HG03575 (cell line): ENCODE data around the gene ANKRD44.
A peak's percentile ranks its signal among the peaks of the same experiment; 100 is the strongest.

Experiments
- ATAC-seq: cut with Tn5 transposase; IDR thresholded peaks from one replicate; pipeline ENCODE4 v1.9.1; 2021; ENCODE audit not compliant: unreplicated experiment, insufficient number of reproducible peaks, low FRiP score; ENCODE audit errors: extremely low read depth

The ANKRD44 gene

DNA sequence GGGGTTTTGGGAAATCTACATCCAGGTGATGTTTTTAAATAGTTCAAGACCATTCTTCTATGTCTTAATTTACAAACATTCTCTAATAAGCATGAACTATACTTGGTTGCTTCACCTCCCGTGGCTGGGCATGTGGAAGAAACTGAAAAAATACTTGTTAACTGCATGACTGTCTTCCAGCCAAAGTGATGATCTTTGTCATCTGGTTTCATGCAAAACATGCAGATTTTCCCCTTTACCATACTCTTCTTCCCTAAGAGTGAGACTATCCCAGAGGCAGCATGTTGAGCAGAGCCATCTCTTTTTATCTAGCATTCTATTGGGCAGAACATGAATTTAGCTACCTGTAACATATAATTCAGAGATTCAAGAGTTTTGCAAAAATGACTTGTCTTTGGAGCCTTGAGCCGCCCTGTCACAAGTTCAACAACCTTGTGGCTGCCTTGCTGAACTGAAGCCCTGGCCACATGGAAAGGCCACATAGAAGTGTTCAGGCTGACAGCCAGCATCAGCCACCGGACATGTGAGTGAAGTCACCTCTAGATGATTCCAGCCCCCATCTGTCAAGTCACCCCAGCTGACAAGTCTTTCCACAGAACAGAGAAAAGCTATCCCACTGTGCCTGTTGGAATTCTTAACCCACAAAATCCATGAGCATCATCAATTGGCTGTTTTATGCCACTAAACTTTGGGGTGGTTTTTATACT lies 142.8 kb downstream of the ANKRD44 start:
- ATAC-seq: no peak

DNA sequence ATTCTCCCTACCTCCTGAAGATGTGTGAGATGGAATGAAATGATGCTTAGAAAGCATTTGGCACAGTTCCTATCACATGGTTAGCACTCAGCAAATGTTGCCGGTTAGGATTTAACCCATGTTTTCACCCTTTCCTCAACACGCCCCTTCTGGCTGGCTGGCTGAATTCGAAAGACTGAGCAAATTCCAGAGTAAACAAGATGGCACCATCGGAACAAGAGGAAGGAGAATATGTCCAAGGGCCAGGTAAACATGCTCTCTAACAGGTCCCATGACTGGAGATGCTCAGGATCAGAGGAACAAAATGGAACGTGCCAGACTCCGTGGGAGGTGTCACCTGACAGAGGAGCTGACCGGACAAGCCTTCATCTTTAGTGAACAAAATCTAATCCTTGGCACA lies 145.6 kb downstream of the ANKRD44 start:
- ATAC-seq: no peak

DNA sequence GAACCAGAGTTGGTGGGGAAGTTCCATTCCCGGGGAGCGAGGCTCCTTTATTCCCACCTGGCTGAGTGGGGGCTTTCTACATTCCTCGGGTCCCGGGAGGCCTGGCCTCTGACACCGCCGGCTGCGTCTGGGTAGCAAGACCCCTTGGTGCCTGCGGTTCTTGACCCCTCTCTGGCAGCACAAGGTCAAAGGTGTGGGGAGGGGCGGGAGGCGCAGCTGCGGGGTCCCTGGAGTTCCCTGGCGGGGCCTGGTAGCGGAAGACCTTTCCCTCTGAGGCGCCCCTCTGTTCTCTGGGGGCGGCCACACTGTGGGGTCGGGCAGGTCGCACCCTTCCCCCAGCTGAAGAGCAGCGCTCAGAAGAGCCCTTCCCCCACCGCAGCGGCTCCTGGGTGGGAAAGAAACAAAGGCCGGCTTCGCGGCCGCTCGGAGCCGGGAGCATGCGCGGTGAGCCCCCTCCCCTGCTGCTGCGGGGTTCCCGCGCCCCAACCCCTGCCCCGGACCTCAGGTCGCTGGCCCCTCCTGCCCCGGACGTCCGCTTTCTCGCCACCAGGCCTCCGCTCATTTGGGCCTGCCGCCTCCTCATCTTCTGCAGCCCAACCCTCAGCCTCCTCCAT lies 146.3 kb downstream of the ANKRD44 start:
- no peak for ATAC-seq

DNA sequence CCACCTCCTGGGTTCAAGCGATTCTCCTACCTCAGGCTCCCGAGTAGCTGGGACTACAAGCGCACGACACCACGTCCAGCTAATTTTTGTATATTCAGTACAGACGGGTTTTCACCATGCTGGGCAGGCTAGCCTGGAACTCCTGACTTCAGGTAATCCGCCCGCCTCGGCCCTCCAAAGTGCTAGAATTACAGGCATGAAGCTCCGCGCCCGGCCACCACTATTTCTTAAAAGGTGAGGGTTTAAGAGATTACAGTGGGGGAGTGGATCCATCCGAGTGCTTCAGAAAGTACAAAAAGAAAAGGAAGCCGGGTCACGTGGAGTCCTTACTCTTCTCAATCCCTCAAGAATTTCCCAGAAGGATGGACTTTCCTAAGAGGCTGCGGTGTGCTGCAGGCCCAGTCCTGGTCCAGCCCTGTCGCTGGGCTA lies 146.9 kb downstream of the ANKRD44 start:
- ATAC-seq: no peak

DNA sequence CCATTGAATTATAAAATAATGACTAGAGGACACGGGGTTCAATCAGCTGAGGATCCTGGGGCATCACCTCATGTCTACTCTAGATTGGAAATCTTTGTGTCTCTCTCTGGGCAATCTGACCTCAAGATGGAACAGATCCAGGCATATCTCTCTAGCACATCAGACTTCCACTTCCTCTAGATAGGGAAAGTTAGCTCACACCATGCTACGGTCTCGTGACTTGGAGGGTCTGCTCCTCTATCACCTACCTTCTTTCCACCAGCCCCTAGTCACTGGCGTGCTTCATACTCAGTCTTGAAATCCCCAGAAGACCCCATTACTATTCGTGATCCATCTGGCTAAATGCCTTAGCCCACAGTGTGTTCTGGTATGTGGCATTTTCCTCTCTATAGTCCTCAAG lies 148.8 kb downstream of the ANKRD44 start:
- no peak for ATAC-seq

DNA sequence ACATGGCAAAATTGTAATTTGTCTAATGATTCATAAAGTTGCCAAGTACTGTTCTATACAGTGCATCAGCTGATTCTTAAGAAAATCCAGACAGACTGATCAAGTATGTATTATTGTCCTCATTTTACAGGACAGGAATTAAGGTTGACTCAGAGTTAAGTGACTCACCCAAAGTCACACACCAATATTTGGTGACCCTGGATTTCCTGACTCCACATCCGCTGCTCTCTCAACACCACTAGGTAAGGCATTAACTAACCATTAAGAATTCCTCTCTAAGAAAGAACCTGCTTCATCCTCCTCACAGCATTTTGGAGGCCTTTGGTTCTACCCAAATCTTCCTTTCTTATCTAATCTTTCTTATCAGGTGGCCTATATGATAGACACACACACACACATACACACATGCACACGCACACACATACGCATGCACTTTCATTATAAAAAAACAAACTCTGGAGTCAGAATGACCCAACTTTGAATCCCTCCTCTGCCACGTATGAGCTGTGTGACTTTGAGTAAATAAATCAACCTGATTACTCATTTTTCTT lies 150.8 kb downstream of the ANKRD44 start:
- no peak for ATAC-seq

DNA sequence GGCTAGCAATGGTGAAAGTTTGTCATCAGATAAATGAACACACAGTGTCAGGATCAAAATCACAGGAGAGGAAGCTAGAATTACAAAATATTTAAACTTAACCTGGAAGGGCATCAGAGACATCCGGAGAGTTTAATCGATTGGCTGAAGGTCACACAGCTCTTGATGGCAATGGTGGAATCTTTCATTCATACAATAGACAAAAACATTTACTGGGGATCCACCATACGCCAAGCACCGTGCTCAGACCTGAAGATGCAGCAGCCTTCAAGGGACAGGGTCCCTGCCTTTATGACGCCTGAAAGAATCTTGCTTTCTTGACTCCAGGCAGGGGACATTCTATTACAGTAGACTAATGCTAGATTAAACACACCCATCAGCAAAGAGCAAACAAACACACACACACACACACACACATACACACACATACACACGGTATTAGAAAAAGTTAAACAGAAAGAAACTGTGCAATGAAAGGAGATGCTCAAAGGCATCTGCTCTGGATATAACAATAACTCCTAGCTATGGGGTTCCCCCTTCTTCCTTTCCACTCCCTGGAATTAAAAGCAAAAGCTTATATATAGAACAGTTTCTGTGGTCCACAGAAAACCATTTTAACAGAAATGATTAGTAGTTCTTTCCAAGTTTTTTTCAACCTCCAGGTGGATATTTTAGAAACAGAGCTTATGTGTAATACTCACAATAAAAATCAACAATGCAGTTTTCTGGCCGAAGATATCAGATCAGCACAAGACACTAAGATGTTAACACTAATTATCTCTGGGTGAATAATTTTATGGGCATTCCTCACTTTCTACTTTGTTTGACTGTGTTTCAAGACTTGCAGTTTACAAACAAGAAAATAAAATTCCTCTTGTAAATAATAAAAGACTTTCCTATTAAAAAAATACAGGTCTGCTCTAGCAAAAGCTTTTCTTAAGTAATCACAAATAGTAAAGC lies 151.7 kb downstream of the ANKRD44 start:
- no peak for ATAC-seq

DNA sequence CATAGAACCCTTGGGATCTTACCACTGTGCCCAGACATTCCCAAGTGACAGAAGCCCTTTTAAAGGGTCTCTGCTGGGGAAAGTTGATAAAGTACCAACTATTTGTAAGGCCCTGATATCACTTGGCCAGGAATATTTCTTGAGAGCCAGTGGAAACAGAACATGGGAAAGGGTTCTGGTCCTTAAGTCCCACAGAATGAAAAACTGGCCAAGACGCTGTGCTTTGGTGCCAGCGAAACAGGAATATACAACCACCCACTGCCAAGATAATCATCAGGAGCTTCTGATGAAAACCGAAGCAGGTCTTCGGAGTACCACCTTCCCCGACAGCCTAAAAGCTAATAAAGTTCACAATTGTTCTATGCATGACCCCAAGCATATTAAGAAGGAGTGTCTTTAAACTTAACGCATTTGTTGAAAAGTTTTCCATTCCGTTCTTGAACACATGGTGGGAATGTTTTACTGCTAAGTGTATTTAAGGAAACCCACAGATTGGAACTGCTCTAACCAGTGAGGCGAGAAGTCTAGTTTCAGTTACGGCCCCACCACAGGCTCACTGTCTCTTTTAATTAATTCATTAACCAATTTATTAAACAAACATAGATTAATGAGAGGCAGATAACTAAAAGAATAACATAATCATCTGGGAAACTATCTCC lies 152.6 kb downstream of the ANKRD44 start:
- no peak for ATAC-seq

DNA sequence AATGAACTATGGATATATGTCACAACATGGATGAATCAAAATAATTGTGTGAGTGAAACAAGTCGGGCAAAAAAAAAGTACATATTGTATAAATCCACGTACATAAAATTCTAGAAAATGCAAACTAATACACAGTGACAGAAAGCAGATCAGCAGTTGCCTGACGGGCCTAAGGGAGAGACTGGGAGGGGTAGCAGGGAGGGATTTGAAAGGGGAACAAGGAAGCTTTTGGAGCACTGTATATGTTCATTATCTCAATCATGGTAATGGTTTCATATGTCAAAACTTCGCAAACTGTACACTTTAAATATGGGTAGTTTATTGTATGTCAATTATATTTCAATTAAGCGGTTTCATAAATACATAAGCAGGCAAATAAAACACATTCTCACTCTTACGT lies 153.8 kb downstream of the ANKRD44 start:
- ATAC-seq: no peak

DNA sequence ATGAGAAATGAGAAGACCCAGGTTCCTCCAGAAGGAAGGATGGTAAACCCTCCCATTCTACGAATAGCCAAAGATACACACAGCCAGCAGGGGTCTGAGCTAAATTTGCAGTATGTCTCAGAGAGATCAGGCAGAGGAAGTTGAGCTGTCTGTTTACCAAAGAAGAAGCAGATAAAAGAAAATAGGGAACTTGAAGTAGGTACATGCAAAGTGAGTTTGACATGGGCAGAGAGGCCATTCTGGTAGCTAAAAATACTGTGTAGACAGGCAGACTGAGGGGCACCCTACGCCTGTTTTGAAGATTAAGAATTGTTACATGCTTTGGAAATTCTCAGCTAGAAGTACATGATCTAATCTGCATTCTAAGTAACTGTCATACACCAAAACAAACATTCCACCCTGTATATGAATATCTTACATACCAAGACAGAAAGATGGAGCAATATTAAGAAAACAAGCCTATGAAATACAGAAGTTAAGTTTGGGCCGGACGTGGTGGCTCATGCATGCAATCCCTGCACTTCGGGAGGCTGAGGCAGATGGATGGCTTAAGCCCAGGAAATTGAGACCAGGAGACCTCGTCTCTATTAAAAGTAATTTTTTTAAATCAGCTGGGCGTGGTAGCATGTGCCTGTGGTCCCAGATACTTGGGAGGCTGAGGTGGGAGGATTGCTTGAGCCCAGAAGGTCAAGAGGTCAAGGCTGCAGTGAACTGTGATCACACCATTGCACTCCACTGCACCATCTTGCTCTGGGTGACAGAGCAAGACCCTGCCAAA lies 157.9 kb downstream of the ANKRD44 start:
- ATAC-seq: peak; percentile 91

DNA sequence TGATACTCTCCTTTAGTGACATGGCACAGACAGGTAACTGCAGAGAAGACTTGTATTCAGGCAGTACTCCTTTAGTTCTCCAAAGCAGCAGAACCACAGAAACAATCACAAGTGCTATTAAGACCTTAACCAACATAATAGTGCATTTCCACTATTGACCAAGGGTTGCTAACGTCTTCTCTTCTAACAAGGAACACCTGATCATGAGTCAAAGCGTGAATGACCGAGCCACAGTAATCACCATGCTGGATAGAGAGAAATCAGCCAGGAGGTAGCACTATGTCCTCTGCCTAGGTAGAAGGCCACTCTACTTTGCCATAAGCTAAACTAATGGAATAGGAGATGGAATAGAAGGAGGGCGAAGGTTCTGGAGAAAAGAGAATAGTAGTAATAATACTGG lies 161.0 kb downstream of the ANKRD44 start:
- ATAC-seq: no peak

DNA sequence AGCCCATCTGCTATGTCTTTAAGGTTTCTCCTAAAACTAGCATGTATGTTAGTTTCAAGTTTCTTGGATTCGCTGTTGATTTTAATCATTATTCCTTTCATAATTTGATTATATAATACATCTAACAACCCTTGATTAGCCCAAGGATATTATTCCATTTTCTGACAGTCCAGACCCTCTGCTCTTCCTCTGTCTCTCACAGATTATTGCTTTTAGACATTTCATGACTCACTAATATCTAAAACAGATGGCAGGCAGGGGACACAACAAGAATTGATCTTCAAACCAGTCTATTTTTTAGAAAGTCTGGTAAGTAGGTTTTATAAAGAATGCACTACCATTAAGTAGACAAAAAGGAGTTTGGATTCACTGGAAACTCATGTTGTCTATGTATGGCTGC lies 162.2 kb downstream of the ANKRD44 start:
- no peak for ATAC-seq

DNA sequence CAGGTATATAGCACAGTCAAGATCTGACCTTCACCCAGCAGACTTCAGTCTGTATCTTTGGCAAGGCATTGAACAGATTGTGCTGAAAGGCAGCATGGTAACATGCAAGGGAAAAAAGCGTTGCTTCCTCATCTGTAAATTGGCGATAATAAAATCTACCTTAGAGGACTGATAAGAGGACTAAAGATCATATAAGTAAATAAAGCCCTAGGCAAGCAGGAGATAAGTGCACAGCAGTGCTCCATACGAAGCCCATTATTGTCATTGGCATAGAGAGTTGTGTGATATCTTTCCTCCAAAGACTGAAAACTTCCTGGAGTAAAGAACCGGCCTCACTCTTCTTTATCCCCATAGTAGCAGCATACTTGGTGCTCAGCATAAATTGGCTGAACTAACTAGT lies 162.6 kb downstream of the ANKRD44 start:
- no peak for ATAC-seq

DNA sequence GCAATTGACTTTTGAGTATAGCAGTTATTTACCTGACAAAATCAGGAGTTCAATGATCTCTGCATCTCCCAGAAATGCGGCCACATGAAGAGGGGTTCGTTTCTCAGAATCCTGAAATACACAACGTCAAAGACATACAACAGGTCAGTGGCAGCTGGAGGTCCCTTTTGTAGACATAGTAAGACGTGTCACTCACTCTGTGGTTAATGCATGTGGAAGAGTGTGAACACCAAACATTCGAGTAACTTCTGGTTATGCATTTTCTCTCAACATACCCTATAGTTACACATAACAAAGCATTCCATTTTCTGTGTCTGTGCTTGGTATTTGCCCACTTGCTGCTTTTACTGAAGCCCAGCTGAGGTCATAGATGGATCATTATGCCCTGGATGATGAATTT lies 163.6 kb downstream of the ANKRD44 start:
- no peak for ATAC-seq

DNA sequence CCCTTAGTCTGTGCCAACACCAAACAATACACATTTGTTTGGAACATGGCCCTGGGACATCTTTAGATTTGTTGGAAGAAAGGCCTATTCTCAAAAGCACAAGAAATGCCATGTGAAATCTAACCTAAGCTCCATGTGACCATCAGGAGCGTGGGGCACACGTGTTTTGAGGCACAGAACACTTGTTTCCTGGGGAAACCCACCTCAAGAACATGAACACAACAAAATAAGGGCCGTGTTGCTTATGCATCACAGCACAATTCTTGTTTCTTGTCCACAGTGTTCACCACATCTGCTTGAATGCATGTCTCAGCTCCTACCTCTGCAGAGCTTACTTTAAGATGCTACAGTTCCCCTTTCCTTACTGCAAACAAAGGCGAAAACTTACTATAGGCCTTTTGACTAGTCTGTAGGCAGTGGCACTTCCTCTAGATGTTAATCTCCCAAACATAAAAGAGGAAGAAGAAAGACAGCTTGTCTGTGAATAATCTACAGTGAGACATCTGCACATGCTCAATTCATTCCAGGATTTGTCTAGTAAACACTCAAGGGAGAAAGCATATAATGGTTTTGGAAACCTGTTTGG lies 165.0 kb downstream of the ANKRD44 start:
- peak; percentile 88 for ATAC-seq

DNA sequence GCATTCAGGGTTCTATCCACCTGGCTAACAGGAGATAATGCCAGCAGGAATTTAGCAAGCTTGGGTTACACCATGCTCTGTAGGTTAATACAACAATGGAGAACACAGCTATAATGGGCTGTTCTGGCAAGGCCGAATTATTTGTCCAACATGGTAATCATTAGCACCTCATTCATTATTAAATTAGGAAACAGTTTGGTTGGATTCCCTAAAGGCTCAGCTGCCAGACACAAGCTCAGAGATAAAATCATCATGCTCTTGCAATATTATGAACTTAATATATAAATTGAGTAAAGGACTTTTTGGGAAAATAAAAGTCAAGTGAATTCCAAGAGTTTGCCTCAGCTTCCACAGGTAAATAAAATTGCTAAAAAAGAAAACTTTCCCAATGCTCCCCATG lies 166.4 kb downstream of the ANKRD44 start:
- no peak for ATAC-seq

DNA sequence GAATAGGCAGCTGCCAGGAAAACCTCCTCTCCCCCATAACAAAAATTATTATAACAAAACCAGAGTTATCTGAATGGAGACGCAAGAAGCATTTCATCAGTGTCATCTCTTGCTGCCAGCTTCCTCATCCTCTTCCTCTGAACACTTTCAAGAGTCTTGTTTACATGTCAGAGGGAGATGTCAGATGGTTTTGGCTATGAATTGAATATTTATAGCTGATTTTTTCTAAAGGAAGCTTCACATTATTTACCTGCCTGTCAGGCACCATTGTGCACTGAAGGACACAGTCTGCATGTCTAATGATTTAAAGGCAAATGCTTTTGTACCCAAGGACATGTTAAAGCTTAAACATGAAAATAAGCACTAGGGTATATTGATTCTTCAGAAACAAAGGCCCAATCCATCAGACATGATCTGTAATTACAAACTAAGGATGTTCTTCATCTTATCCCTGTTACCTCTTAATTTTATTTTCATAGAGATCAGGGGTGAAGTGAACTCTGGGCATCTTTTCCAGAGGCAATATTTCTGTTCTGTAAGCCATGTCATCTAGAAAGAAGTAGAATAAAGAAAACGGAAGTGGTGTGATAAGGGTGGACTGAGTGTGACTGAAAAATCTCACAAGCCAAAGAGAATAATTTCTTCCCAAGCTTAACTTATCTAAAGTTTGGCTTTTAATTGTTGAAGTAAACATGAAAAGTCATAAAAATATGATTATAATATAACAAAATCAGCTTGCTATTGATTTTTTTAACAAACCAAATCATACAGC lies 168.7 kb downstream of the ANKRD44 start:
- ATAC-seq: no peak
